ENCODE data around the gene PFDN2.

The PFDN2 gene

GRCh38 chr1:161117759-161118581, at the start of gene PFDN2, which contains the start of gene NIT1:
TSS of gene PFDN2 (minus strand) at chr1:161118037. CDS start at chr1:161118026, 11 bp downstream.
TSS of gene NIT1 (plus strand) at chr1:161118105. CDS start at chr1:161118177, 72 bp downstream.
- peak; percentile 61 to 73 for DNase-seq

GRCh38 chr1:161166669-161167548, 49.1 kb upstream of the PFDN2 start:
- no peak for DNase-seq

GRCh38 chr1:161165742-161166668, 48.2 kb upstream of the PFDN2 start, which contains the start of gene PPOX:
TSS of gene PPOX (plus strand) at chr1:161166426. CDS start at chr1:161166848, 422 bp downstream.
- peak; percentile 94 to 96 for DNase-seq

GRCh38 chr1:161164901-161165610, 47.2 kb upstream of the PFDN2 start:
- DNase-seq: no peak

- no peak for DNase-seq
These were observed 46.0 kb upstream of the PFDN2 start for GRCh38 chr1:161163793-161164192.

- no peak for DNase-seq
These were observed 45.0 kb upstream of the PFDN2 start for GRCh38 chr1:161162806-161163205.

GRCh38 chr1:161162052-161162451, 44.2 kb upstream of the PFDN2 start:
- no peak for DNase-seq

GRCh38 chr1:161161652-161162051, 43.8 kb upstream of the PFDN2 start:
- DNase-seq: no peak

- DNase-seq: no peak
These were observed 42.9 kb upstream of the PFDN2 start for GRCh38 chr1:161160671-161161145.

GRCh38 chr1:161159913-161160243, 42.0 kb upstream of the PFDN2 start:
- DNase-seq: no peak

- DNase-seq: peak; percentile 84 to 89
These were observed 41.5 kb upstream of the PFDN2 start, which contains the start of gene USP21 for GRCh38 chr1:161159087-161159912. TSS of gene USP21 (plus strand) at chr1:161159500. CDS start at chr1:161160641, 1,141 bp downstream.

- no peak for DNase-seq
These were observed 40.6 kb upstream of the PFDN2 start for GRCh38 chr1:161158316-161159010.

GRCh38 chr1:161157867-161158266, 40.0 kb upstream of the PFDN2 start:
- no peak for DNase-seq

- DNase-seq: peak; percentile 80 to 86
These were observed 36.0 kb upstream of the PFDN2 start, which contains the start of gene UFC1 for GRCh38 chr1:161153682-161154337. TSS of gene UFC1 (plus strand) at chr1:161153978. CDS start at chr1:161153998, 20 bp downstream.

GRCh38 chr1:161153176-161153575, 35.3 kb upstream of the PFDN2 start:
- DNase-seq: no peak

- DNase-seq: no peak
These were observed 28.0 kb upstream of the PFDN2 start for GRCh38 chr1:161145832-161146231.

GRCh38 chr1:161140755-161141400, 23.0 kb upstream of the PFDN2 start:
- DNase-seq: no peak

GRCh38 chr1:161139766-161140165, 21.9 kb upstream of the PFDN2 start:
- DNase-seq: peak in 1 of 2 experiments; percentile 6

- DNase-seq: no peak
These were observed 20.6 kb upstream of the PFDN2 start for GRCh38 chr1:161138431-161138830.

Measured in NCI-H1930 (cell line).